Stimulated activated CD8-positive, alpha-beta memory T cell treated with anti-CD3 and anti-CD28 coated beads, Interleukin-15, amount 100 ng/mL, for 48 hours (primary cell): Measurements from ENCODE around the gene GAA.
"Not testable (repeated sequence)": the region's sequence is repeated elsewhere in the genome, so short reads cannot be mapped to it uniquely, and the experiment has no call there.

Experiments used
- DNase-seq, 2 donors: peaks; one replicate each; pipeline ENCODE4 v3.0.0-alpha.2; 2020; ENCODE audit warnings: low read depth in 2 of 2

Gene GAA

GRCh38 chr17:80145076-80146075, 44.0 kb downstream of the GAA start:
- no peak for DNase-seq

DNA sequence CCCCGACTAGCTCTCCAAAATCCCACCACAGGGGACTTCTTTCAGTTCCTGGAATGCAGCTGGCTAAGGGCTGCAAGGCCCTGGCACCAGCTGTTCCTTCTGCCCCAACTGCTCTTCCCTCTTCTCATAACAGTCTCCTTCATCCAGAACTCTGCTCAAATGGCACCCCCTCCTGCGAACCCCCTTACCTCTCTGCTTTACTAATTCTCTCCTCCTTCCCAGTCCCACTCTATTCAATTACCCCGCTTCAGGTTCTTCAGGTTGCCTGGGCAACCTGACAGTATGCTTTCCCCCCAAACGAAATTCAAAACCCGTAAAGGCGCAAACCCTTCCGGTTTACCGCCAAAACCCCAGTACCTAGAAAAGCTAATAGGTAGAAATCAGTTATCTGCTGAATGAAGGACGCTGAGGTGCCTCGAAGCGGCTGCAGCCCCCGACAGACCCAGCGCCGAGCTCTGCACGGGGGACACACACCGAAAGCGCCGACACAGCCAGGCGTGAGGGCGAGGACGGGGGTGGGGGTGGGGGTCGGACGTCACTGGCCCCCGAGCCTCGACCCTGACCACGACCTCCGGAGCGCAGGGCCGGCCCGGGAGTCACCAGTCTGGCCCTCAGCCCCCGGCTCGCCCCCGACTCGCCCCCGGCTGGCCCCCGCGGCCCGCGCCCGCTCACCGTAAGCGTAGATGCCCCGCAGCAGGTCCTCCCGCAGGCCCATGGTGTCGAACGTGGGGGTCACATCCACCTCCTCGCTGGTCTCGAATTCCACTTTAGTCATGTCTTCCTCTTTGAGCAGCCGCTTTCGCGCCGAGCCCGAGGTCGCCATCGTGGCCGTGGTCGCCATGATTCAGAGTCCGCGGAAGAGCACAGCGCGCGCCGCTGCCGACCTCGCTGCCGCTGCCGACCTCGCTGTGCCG, 45.0 kb downstream of the GAA start:
- peak in 1 of 2 donors; percentile 7 for DNase-seq

DNA sequence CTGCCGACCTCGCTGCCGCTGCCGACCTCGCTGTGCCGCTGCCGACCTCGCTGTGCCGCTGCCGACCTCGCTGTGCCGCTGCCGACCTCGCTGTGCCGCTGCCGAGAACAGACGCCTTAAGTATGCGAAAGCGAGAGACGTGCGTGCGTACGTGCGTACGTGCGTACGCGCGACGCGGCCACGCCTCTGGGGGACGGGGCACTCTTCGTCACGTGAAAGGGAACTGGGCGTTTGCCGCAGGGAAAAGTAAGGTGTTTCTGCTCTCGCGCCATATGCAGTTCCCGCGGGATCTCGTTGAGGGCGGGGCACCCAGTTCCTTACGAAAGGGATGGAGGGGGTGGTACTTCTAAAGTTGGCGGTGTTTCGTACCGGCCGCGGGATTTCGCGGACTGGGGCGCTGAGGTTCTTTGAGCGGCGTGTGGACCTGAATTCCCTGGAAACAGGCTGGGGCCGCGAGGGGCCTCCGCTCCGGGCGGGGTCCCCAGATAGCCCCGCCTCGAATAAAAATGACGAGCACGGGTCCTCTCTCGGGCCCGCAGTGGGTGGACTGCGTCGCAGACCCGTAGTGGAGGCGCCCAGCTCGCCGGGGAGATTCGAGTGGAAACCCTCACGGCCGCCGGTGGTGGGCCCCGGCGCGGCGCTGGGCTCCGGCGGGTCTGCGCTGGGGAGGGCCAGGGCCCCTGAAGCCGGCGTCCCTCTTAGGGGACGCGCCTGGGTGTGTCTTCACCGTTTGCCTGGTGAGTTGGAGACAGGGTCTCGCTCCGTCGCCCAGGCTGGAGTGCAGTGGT, 45.8 kb downstream of the GAA start, which contains the start of gene EIF4A3:
Gene EIF4A3 (minus strand): TSS at position 94 of the 788 bp plus-strand sequence. CDS start 167 bp downstream, outside the sequence.
- peak; percentile 94 to 97 for DNase-seq

DNA sequence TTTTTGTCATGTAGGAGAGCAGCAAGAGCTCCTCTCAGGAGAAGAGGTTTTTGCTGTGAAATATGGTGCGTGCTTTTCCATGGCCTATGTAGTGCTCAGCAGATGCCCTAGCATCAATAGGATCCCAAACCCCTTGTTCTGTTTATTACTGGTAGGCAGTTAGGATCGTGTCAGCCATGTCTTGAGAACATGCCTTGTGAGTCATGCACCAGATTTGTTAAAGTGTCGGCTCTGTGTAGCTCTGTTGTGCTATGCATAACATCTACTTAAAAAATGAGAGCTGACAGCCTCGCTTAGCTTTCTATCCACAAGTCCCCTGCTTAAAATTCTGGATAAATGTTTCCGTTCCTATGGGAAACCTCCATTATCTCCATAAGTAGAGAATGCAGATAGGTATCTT, 50.0 kb downstream of the GAA start:
- DNase-seq: no peak

GRCh38 chr17:80152081-80152702, 50.8 kb downstream of the GAA start:
- DNase-seq: no peak

DNA sequence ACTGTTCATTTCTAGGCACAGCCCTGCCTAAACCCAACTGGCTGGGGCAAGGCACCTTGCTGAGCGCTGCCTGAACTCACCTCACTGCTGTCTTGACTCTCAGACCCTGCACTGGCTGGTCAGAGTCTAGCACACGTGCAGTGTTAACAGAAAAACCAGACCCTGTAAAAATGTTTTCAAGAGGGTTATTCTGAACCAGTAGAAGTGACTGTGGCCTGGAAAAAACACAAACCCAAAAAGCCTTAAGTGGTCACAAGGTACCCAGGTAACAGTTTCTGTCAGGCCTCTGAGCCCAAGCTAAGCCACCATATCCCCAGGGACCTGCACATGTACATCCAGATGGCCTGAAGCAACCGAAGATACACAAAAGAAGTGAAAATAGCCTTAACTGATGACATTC, 51.6 kb downstream of the GAA start:
- no peak for DNase-seq

GRCh38 chr17:80154166-80154565, 52.8 kb downstream of the GAA start:
- DNase-seq: no peak

GRCh38 chr17:80155600-80155999, 54.2 kb downstream of the GAA start:
- not testable (repeated sequence) for DNase-seq

DNA sequence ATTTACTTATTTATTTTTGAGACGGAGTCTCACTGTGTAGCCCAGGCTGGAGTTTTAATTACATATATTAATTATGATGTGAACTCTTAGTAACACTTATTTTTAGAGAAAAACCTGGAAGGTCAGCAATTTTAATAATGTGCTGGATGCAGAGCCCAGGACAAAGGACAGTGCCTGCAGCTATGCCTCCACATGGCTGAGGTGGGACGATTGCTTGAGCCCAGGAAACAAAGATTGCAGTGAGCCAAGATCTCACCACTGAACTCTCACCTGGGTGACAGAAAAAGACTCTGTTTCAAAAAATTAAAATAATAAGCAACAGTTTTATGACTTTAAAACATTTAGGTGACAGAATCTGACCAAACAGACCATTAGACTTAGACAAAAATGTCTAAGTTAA, 57.5 kb downstream of the GAA start:
- DNase-seq: no peak

GRCh38 chr17:80160536-80160935, 59.2 kb downstream of the GAA start:
- no peak for DNase-seq

GRCh38 chr17:80163336-80163735, 62.0 kb downstream of the GAA start:
- DNase-seq: no peak

- DNase-seq: no peak
These were observed 62.8 kb downstream of the GAA start for GRCh38 chr17:80164185-80164584.

DNA sequence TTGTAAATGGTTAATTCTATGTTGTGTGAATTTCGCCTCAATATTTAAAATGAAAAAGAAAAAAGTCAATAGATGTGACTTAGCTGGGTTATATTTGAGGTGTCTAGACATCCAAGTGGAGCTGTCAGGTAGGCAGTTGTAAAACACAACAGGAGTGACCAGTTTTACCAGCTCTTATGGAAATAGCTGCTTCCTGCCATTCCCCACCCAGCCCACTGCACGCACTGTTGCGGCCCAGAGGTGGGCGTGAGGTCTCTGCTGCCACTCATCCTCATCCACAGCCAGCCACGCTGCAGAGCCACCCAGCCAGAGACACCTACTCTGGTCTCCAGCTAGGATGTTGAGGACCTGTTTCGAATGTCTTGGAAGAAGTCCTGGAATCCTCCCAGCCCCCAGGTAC, 65.1 kb downstream of the GAA start:
- no peak for DNase-seq

GRCh38 chr17:80168371-80168770, 67.0 kb downstream of the GAA start:
- DNase-seq: no peak

GRCh38 chr17:80169107-80169506, 67.7 kb downstream of the GAA start:
- DNase-seq: no peak
